Mesendoderm (in vitro differentiated cells): ENCODE data around the gene ABHD1.

Experiments
- DNase-seq: peaks from one replicate; pipeline ENCODE4 v3.0.0; 2013
- H2AK5ac ChIP-seq: 2 replicates; pipeline ENCODE4 v1.6.1; 2013; ENCODE audit warnings: low read length, inconsistent platforms
- H2BK120ac ChIP-seq: 2 replicates; pipeline ENCODE4 v1.6.1; 2013; ENCODE audit warnings: low read depth, mild to moderate bottlenecking, low read length, moderate library complexity, mixed read lengths
- H2BK15ac ChIP-seq: replicated peaks from 2 replicates; pipeline ENCODE4 v1.6.1; 2013; ENCODE audit warnings: low read depth, mild to moderate bottlenecking, moderate library complexity
- H2BK5ac ChIP-seq: 2 replicates; pipeline ENCODE4 v1.6.1; 2013; ENCODE audit warnings: low read length, inconsistent platforms
- H3K18ac ChIP-seq: 2 replicates; pipeline ENCODE4 v1.6.1; 2013; ENCODE audit warnings: mild to moderate bottlenecking, low read length, mixed read lengths
- H3K23ac ChIP-seq: one replicate; pipeline ENCODE4 v1.6.1; 2013; ENCODE audit warnings: low read length
- H3K27ac ChIP-seq: 2 replicates; pipeline ENCODE4 v1.5.1; 2013; ENCODE audit warnings: low read depth, mild to moderate bottlenecking, inconsistent platforms, low read length, moderate library complexity
- H3K27me3 ChIP-seq: 2 replicates; pipeline ENCODE4 v1.6.1; 2013; ENCODE audit warnings: low read length, control low read depth, mild to moderate bottlenecking, inconsistent platforms; ENCODE audit not compliant: insufficient read depth, poor library complexity
- H3K36me3 ChIP-seq: 2 replicates; pipeline ENCODE4 v1.6.1; 2013; ENCODE audit warnings: low read length, inconsistent platforms; ENCODE audit not compliant: control insufficient read depth, insufficient read depth
- H3K4ac ChIP-seq: one replicate; pipeline ENCODE4 v1.6.1; 2013; ENCODE audit warnings: low read depth, mild to moderate bottlenecking, low read length, moderate library complexity
- H3K4me1 ChIP-seq: 2 replicates; pipeline ENCODE4 v1.6.1; 2013; ENCODE audit warnings: low read depth, low read length, inconsistent platforms; ENCODE audit not compliant: control insufficient read depth
- H3K4me2 ChIP-seq: 2 replicates; pipeline ENCODE4 v1.6.1; 2013; ENCODE audit warnings: low read length
- H3K4me3 ChIP-seq: 2 replicates; pipeline ENCODE4 v1.5.1; 2013; ENCODE audit warnings: mild to moderate bottlenecking, low read length
- H3K56ac ChIP-seq: one replicate; pipeline ENCODE4 v1.6.1; 2013; ENCODE audit warnings: low read length
- H3K79me1 ChIP-seq: 2 replicates; pipeline ENCODE4 v1.6.1; 2013; ENCODE audit warnings: low read length, inconsistent platforms
- H3K79me2 ChIP-seq: 2 replicates; pipeline ENCODE4 v1.6.1; 2013; ENCODE audit warnings: mild to moderate bottlenecking, low read length; ENCODE audit not compliant: control insufficient read depth, insufficient read depth
- H3K9ac ChIP-seq: 2 replicates; pipeline ENCODE4 v1.6.1; 2013; ENCODE audit warnings: low read length, inconsistent platforms
- H4K5ac ChIP-seq: one replicate; pipeline ENCODE4 v1.6.1; 2013; ENCODE audit warnings: low read length
- H4K8ac ChIP-seq: one replicate; pipeline ENCODE4 v1.6.1; 2013; ENCODE audit warnings: low read depth, mild to moderate bottlenecking, control low read depth, low read length, moderate library complexity
- WGBS: extraction: QIAGEN DNeasy Blood & Tissue Kit; methylation state at CpG from one replicate; pipeline ENCODE4 v1.1.7; 2013; ENCODE audit warnings: low lambda C conversion rate, missing lambda C conversion rate; ENCODE audit not compliant: insufficient coverage; ENCODE audit errors: extremely low coverage; 5-methylcytosine and 5-hydroxymethylcytosine counted together

ABHD1 gene

GRCh38 chr2:27082773-27083409 is 40.7 kb upstream of the ABHD1 start:
- Histone ChIP-seq H3K18ac (no peak overlapping the region), H3K27me3 (no peaks in the 10 kb centered on the region), H3K4me2 (no peak overlapping the region), H3K4me3 (no peak overlapping the region), H3K36me3 (no peaks in the 10 kb centered on the region), H4K5ac (no peak overlapping the region), H2BK120ac (no peak overlapping the region), H3K4me1 (peaks cover 2% of the 10 kb centered on the region), H3K56ac (no peak overlapping the region), H3K9ac (no peak overlapping the region), H3K27ac (no peak overlapping the region), H3K23ac (no peak overlapping the region), H3K79me1 (no peaks in the 10 kb centered on the region), H3K79me2 (no peaks in the 10 kb centered on the region), H2BK15ac (no peak overlapping the region), H2BK5ac (no peak overlapping the region), H4K8ac (no peak overlapping the region), H2AK5ac (no peak overlapping the region), H3K4ac (no peak overlapping the region)
- DNase-seq: no peak
- WGBS: no CpG with 5 or more reads among the region's 27 CpGs

- Histone ChIP-seq H3K56ac (peak overlapping the region; percentile 44), H3K23ac (no peak overlapping the region), H3K4ac (no peak overlapping the region), H3K27ac (no peak overlapping the region), H3K79me2 (no peaks in the 10 kb centered on the region), H2BK15ac (no peak overlapping the region), H3K18ac (no peak overlapping the region), H3K4me1 (peaks cover 2% of the 10 kb centered on the region), H3K27me3 (no peaks in the 10 kb centered on the region), H3K36me3 (no peaks in the 10 kb centered on the region), H2AK5ac (no peak overlapping the region), H3K4me2 (no peak overlapping the region), H4K8ac (no peak overlapping the region), H4K5ac (no peak overlapping the region), H3K4me3 (no peak overlapping the region), H3K9ac (no peak overlapping the region), H2BK5ac (no peak overlapping the region), H2BK120ac (no peak overlapping the region), H3K79me1 (no peaks in the 10 kb centered on the region)
- WGBS: no CpG with 5 or more reads among the region's 20 CpGs
- peak; percentile 23 for DNase-seq
These were observed 40.0 kb upstream of the ABHD1 start for GRCh38 chr2:27083410-27084296.

GRCh38 chr2:27084297-27085061 is 39.1 kb upstream of the ABHD1 start:
- H4K8ac ChIP-seq: no peak overlapping the region
- H3K18ac ChIP-seq: no peak overlapping the region
- H3K27ac ChIP-seq: no peak overlapping the region
- H3K9ac ChIP-seq: no peak overlapping the region
- no peaks in the 10 kb centered on the region for H3K79me1 ChIP-seq
- H3K27me3 ChIP-seq: no peaks in the 10 kb centered on the region
- no peak overlapping the region for H3K23ac ChIP-seq
- H3K4me2 ChIP-seq: no peak overlapping the region
- H3K56ac ChIP-seq: peak overlapping the region; percentile 44
- no peaks in the 10 kb centered on the region for H3K36me3 ChIP-seq
- H2BK15ac ChIP-seq: no peak overlapping the region
- no peak overlapping the region for H2BK5ac ChIP-seq
- no peak overlapping the region for H3K4me3 ChIP-seq
- WGBS: no CpG with 5 or more reads among the region's 6 CpGs
- H2AK5ac ChIP-seq: no peak overlapping the region
- H2BK120ac ChIP-seq: no peak overlapping the region
- peaks cover 2% of the 10 kb centered on the region for H3K4me1 ChIP-seq
- H4K5ac ChIP-seq: no peak overlapping the region
- H3K79me2 ChIP-seq: no peaks in the 10 kb centered on the region
- H3K4ac ChIP-seq: no peak overlapping the region
- no peak for DNase-seq

GRCh38 chr2:27085062-27085672 is 38.4 kb upstream of the ABHD1 start:
- H3K4me3 ChIP-seq: no peak overlapping the region

GRCh38 chr2:27085673-27086089 is 37.9 kb upstream of the ABHD1 start:
- no peak overlapping the region for H3K4ac ChIP-seq
- H3K27ac ChIP-seq: no peak overlapping the region
- no peak overlapping the region for H2BK15ac ChIP-seq
- no peaks in the 10 kb centered on the region for H3K79me1 ChIP-seq
- no peaks in the 10 kb centered on the region for H3K27me3 ChIP-seq
- no peaks in the 10 kb centered on the region for H3K79me2 ChIP-seq
- no peak overlapping the region for H2BK5ac ChIP-seq
- H3K9ac ChIP-seq: peak overlapping the region; percentile 92
- peak; percentile 64 for DNase-seq
- H4K5ac ChIP-seq: no peak overlapping the region
- no CpG with 5 or more reads among the region's 38 CpGs for WGBS
- H4K8ac ChIP-seq: peak overlapping the region; percentile 59
- H3K4me1 ChIP-seq: peaks cover 2% of the 10 kb centered on the region
- peak overlapping the region; percentile 87 for H3K4me2 ChIP-seq
- H2AK5ac ChIP-seq: no peak overlapping the region
- H3K18ac ChIP-seq: peak overlapping the region; percentile 35
- peak overlapping the region; percentile 77 for H3K56ac ChIP-seq
- H2BK120ac ChIP-seq: no peak overlapping the region
- H3K4me3 ChIP-seq: peak overlapping the region; percentile 38
- no peaks in the 10 kb centered on the region for H3K36me3 ChIP-seq
- H3K23ac ChIP-seq: peak overlapping the region; percentile 1

More at GRCh38 chr2:27085062-27085672, 38.4 kb upstream of the ABHD1 start:
- H4K5ac ChIP-seq: no peak overlapping the region
- DNase-seq: no peak
- H3K9ac ChIP-seq: peak overlapping the region; percentile 92
- no peak overlapping the region for H3K4ac ChIP-seq
- no peak overlapping the region for H4K8ac ChIP-seq
- H2BK15ac ChIP-seq: no peak overlapping the region
- H3K56ac ChIP-seq: peak overlapping the region; percentile 77
- H3K79me2 ChIP-seq: no peaks in the 10 kb centered on the region
- no peaks in the 10 kb centered on the region for H3K36me3 ChIP-seq
- H3K23ac ChIP-seq: no peak overlapping the region
- no peaks in the 10 kb centered on the region for H3K79me1 ChIP-seq
- H3K4me1 ChIP-seq: peaks cover 2% of the 10 kb centered on the region
- H3K4me2 ChIP-seq: peak overlapping the region; percentile 87
- no CpG with 5 or more reads among the region's 10 CpGs for WGBS
- H2AK5ac ChIP-seq: no peak overlapping the region
- no peak overlapping the region for H2BK120ac ChIP-seq
- no peak overlapping the region for H3K27ac ChIP-seq
- H3K27me3 ChIP-seq: no peaks in the 10 kb centered on the region
- H2BK5ac ChIP-seq: no peak overlapping the region
- no peak overlapping the region for H3K18ac ChIP-seq
